Epithelial cell of prostate (primary cell): ENCODE results near the gene CXXC4.

ENCODE experiments used
- DNase-seq: peaks from one replicate; pipeline ENCODE4 v3.0.0-alpha.2; 2011; ENCODE audit warnings: low read depth, low spot score
- H3K27ac ChIP-seq: fragments of 450-650 bp; 2 replicates; pipeline ENCODE4 v1.5.1; 2017; ENCODE audit warnings: mild to moderate bottlenecking

Gene CXXC4

DNA sequence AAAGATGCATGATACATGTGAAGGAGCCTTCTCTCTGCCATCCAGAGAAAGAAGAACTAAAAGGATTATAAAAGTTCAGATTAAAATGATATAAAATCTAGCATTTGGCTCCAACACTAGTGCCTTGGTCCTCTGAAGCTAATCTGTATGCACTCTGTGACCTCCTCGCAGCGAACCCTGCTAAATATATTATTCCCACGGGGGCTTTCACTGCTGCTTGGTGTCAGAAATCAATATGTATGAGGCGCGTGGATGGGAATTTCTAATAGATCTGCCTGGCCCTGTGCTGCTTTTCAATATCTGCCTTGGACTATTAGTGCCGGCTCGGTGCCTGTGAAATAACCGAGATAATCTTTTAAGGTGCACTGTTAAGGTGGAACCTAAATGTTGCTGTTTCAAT is 69.7 kb downstream of the CXXC4 start:
- no peak overlapping the region for H3K27ac ChIP-seq
- DNase-seq = no peak

DNA sequence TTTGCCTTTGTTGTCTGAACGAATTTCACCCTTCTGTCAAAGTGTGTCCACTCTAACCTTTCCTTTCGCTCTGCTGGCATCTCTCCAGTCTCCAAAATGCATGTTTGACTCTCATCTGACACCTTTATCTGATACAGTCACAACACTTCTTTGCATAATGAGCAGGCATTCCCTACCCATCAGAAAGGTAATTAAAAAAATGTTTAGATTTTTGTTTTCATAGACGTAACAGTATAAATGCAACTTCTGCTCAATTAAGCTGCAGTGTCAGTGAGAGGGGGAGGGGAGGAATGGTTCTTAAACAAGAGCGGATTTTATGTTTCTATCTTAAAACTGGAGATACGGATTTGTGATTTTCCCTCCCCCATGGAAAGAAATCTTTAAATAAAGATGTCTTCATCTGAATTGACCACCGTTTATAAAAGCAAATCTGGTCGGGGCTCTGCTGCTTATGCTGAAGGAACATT is 70.2 kb downstream of the CXXC4 start:
- no peak overlapping the region for H3K27ac ChIP-seq
- no peak for DNase-seq

DNA sequence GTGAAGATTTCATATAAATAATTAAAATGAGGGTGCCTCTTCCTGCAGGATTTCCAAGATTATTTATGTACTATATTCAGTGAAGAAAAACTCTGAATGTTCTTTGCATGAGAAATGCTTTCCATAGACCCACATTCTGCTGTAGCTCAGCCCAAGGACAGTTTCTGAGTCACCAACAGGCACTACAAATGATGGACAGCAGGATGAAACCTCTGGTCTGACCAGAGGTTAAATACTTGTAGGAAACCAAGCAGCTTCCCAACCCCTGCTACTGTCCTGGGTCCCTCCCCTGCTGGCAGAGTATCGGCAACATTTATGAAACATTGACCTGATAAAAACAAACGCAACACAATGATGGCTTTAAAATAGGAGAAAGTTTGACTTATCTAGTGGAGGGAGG is 73.1 kb downstream of the CXXC4 start:
- DNase-seq = no peak
- no peak overlapping the region for H3K27ac ChIP-seq

DNA sequence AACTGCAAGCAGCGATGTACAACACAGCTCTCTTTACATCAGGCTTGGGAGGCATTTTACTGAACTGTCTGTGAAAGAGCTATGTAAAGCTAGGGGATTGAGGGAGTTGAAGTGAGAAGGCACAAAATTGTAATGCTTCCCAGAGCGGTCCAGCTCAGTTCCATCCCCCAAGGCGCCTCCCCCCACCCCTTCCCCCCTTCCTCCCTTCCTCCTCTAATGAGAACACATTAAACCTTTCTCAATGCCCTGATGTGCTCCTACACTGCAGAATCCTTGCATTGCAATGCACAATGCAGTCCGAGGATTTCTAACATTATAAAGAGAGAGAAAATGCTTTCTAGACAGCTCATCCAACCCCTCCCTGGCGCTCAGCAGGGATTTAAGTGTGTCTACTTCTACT is 73.9 kb downstream of the CXXC4 start:
- H3K27ac ChIP-seq = no peak overlapping the region

More for the DNA sequence above, 73.9 kb downstream of the CXXC4 start:
- no peak for DNase-seq
